ENCODE data around the gene GATA6. TPM values are rescaled to one million over a fixed set of nuclear protein-coding genes. Genes with fewer than 3 reads are reported as not detected.

GATA6 gene
- polyA plus RNA-seq, 1 donor (not counting 4 experiments of a cell fraction or from before 2014, with no cell fraction given), result 0.37 TPM

- H3K27me3 ChIP-seq (ENCODE audit: control insufficient read depth, extremely low read depth, insufficient read depth, low read length), result peaks cover 3% of the 10 kb centered on the region
- no peak for FAIRE-seq
Measured at GRCh38 chr18:22189449-22190166, 20.2 kb downstream of the GATA6 start.

GRCh38 chr18:22191346-22191695 lies 21.9 kb downstream of the GATA6 start:
- Histone ChIP-seq H4K20me1 (ENCODE audit: control insufficient read depth, extremely low read depth, insufficient read depth, low read length) (no peaks in the 10 kb centered on the region), H2AFZ (ENCODE audit: control insufficient read depth, low read length) (no peak overlapping the region), H3K36me3 (ENCODE audit: control insufficient read depth in 2 of 2, extremely low read depth in 1 of 2, insufficient read depth in 2 of 2, low read length in 2 of 2) (no peaks in the 10 kb centered on the region), H3K9me3 (ENCODE audit: control insufficient read depth, low read depth, low read length) (no peaks in the 10 kb centered on the region), H3K79me2 (ENCODE audit: control insufficient read depth, insufficient read depth, low read length) (no peaks in the 10 kb centered on the region), H3K4me2 (ENCODE audit: control insufficient read depth, extremely low read depth, insufficient read depth, low read depth, low read length) (no peak overlapping the region), H3K27me3 (ENCODE audit: control insufficient read depth, extremely low read depth, insufficient read depth, low read length) (peaks cover 3% of the 10 kb centered on the region), H3K4me3 (ENCODE audit: control insufficient read depth in 2 of 3, extremely low read depth in 1 of 3, insufficient read depth in 2 of 3, low read depth in 1 of 3, low read length in 3 of 3) (no peak overlapping the region), H3K9me1 (ENCODE audit: control insufficient read depth, extremely low read depth, insufficient read depth, low read length) (no peaks in the 10 kb centered on the region), H3K9ac (ENCODE audit: control insufficient read depth, extremely low read depth, insufficient read depth, low read length) (no peak overlapping the region), H3K4me1 (ENCODE audit: control insufficient read depth, extremely low read depth, insufficient read depth, low read length) (peaks cover 6% of the 10 kb centered on the region), H3K27ac (ENCODE audit: control insufficient read depth, insufficient read depth, low read length) (no peak overlapping the region)
- FAIRE-seq (no peak), DNase-seq (ENCODE audit: low read depth, low spot score) (no peak)
- dilution Hi-C loops (cut with MboI; ENCODE audit: extremely low pct_ligation_motif_present, low sequenced_read_pairs), result no loop called here
- no peak for TF ChIP-seq CTCF (optimal IDR thresholded peaks at IDR 0.05 in 1 of 3, IDR thresholded peaks at IDR 0.05 in 1 of 3, conservative IDR thresholded peaks at IDR 0.05 in 1 of 3; ENCODE audit: extremely low read depth in 1 of 3, insufficient read depth in 2 of 3, low read length in 3 of 3)
- no peak for TF ChIP-seq EZH2 (IDR thresholded peaks at IDR 0.05; ENCODE audit: low read length)

More at GRCh38 chr18:22189449-22190166, 20.2 kb downstream of the GATA6 start:
- Histone ChIP-seq H3K4me1 (ENCODE audit: control insufficient read depth, extremely low read depth, insufficient read depth, low read length) (peaks cover 10% of the 10 kb centered on the region), H3K4me3 (ENCODE audit: control insufficient read depth in 2 of 3, extremely low read depth in 1 of 3, insufficient read depth in 2 of 3, low read depth in 1 of 3, low read length in 3 of 3) (no peak overlapping the region), H3K36me3 (ENCODE audit: control insufficient read depth in 2 of 2, extremely low read depth in 1 of 2, insufficient read depth in 2 of 2, low read length in 2 of 2) (no peaks in the 10 kb centered on the region), H3K27ac (ENCODE audit: control insufficient read depth, insufficient read depth, low read length) (no peak overlapping the region), H3K9me1 (ENCODE audit: control insufficient read depth, extremely low read depth, insufficient read depth, low read length) (no peaks in the 10 kb centered on the region), H3K9ac (ENCODE audit: control insufficient read depth, extremely low read depth, insufficient read depth, low read length) (no peak overlapping the region), H4K20me1 (ENCODE audit: control insufficient read depth, extremely low read depth, insufficient read depth, low read length) (no peaks in the 10 kb centered on the region), H2AFZ (ENCODE audit: control insufficient read depth, low read length) (no peak overlapping the region), H3K79me2 (ENCODE audit: control insufficient read depth, insufficient read depth, low read length) (no peaks in the 10 kb centered on the region), H3K4me2 (ENCODE audit: control insufficient read depth, extremely low read depth, insufficient read depth, low read depth, low read length) (no peak overlapping the region), H3K9me3 (ENCODE audit: control insufficient read depth, low read depth, low read length) (no peaks in the 10 kb centered on the region)
- DNase-seq (ENCODE audit: low read depth, low spot score), result no peak
- TF ChIP-seq EZH2 (IDR thresholded peaks at IDR 0.05; ENCODE audit: low read length), result no peak
- TF ChIP-seq CTCF (optimal IDR thresholded peaks at IDR 0.05 in 1 of 3, IDR thresholded peaks at IDR 0.05 in 1 of 3, conservative IDR thresholded peaks at IDR 0.05 in 1 of 3; ENCODE audit: extremely low read depth in 1 of 3, insufficient read depth in 2 of 3, low read length in 3 of 3), result no peak
- dilution Hi-C loops (cut with MboI; ENCODE audit: extremely low pct_ligation_motif_present, low sequenced_read_pairs), result no loop called here

All from keratinocyte (primary cell).